Prostate gland (tissue), 2 donors: ENCODE results near the gene CHCHD3. TPM values are rescaled to one million over a fixed set of nuclear protein-coding genes. Genes with fewer than 3 reads are reported as not detected.

Experiments
- DNase-seq: peaks from one replicate; pipeline ENCODE4 v3.0.0-alpha.2; 2019; ENCODE audit warnings: low spot score
- H3K27ac ChIP-seq, 2 donors: fragments of 200-600 bp; sonication (generic); 2 replicates each; pipeline ENCODE4 v1.5.1; 2017 to 2019
- H3K27me3 ChIP-seq: fragments of 200-600 bp; sonication (generic); replicated peaks from 2 replicates; pipeline ENCODE4 v1.5.1; 2019; ENCODE audit not compliant: insufficient read depth
- H3K36me3 ChIP-seq, 2 donors: fragments of 200-600 bp; sonication (generic); 1 replicate in 1 of 2; 2 replicates in 1 of 2; pipeline versions ENCODE4 v1.5.1 to v1.8.1; 2017 to 2019
- H3K4me1 ChIP-seq: fragments of 200-600 bp; sonication (generic); replicated peaks from 2 replicates; pipeline ENCODE4 v1.5.1; 2019
- H3K4me3 ChIP-seq, 2 donors: fragments of 200-600 bp; sonication (generic); 2 replicates each; pipeline ENCODE4 v1.5.1; 2017 to 2019
- H3K9me3 ChIP-seq: fragments of 200-600 bp; sonication (generic); 2 replicates; pipeline ENCODE4 v1.5.1; 2017
- CTCF ChIP-seq, 4 experiments: fragments of 200-600 bp in 2 of 4; fragments of 450-650 bp in 2 of 4; sonication (generic) in 2 of 4; IDR thresholded peaks; 1 replicate in 3 of 4; 2 replicates in 1 of 4; pipeline ENCODE4 v1.5.1; 2016 to 2019; ENCODE audit warnings: antibody characterized with exemption in 4 of 4, mild to moderate bottlenecking in 2 of 4, moderate library complexity in 2 of 4
- POLR2A ChIP-seq: fragments of 450-650 bp; IDR thresholded peaks from one replicate; pipeline ENCODE4 v1.6.1; 2016; ENCODE audit warnings: antibody characterized with exemption, mild to moderate bottlenecking
- POLR2AphosphoS5 ChIP-seq: sonication (generic); formaldehyde crosslinking; IDR thresholded peaks from one replicate; pipeline ENCODE4 v1.6.1; 2017; ENCODE audit warnings: antibody characterized with exemption
- WGBS: methylation state at CpG from one replicate; pipeline ENCODE4 v1.1.5; 2018; 5-methylcytosine and 5-hydroxymethylcytosine counted together
- intact Hi-C: fragments of 100-400 bp; cut with DNase I; formaldehyde crosslinking; loops from one replicate; pipeline ENCODE4 v1.14.2; 2022
- total RNA-seq, 2 donors: library from RNA; depleted of rRNA; stranded (reverse); fragments of >200 nt; gene quantifications; one replicate each; pipeline ENCODE4 v1.1.0, GENCODE V29; 2016

Gene CHCHD3
- total RNA-seq, 2 donors from 2014 or later = 33.2 to 40.9 TPM

DNA sequence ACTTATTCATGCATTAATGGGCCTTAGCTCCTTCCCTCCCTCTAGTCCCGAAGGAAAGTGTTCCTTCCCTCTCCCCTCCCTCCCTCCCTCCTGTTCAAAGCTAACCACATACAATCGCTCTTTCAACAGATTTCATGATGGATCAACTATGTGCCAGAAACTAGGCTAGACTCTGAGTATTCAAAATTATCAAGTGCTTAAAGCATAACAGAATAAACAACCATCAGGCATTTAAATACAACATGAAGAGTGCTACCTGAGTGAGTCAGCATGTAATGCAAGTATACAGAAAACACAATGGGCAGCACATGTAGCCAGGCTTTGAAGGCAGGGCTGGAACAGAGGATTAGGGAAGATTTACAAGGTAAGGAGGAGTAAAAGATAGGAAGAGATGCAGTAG lies 11.3 kb downstream of the CHCHD3 start:
- Histone ChIP-seq H3K27me3 (no peaks in the 10 kb centered on the region), H3K27ac (no peak overlapping the region), H3K36me3 (no peaks in the 10 kb centered on the region), H3K4me1 (no peaks in the 10 kb centered on the region), H3K4me3 (no peak overlapping the region), H3K9me3 (no peaks in the 10 kb centered on the region)
- TF ChIP-seq POLR2AphosphoS5 = no peak
- TF ChIP-seq POLR2A = no peak
- no peak for TF ChIP-seq CTCF (IDR thresholded peaks at IDR 0.05)
- no peak for DNase-seq
- 50% methylated on average over 2 of the region's 2 CpGs for WGBS
- intact Hi-C loops = no loop called here

DNA sequence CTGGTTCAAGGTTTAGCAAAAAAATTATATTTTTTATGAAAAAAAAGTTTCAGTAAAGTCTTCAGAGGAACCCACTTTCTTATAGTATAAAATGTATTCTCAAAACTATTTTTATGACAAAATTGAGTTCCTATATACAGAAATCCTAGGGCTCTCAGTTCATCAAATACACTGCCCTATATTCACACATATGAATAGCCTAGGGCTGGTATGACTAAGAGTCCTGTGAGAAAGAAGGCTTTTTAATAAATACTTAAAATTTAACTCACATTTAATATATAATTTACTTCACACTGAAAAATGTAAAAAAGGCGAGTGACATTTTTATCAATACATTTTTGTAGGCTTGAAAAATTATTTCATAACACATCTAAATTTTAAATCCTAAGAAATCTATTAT lies 16.6 kb downstream of the CHCHD3 start:
- Histone ChIP-seq H3K27ac (no peak overlapping the region), H3K4me1 (no peaks in the 10 kb centered on the region), H3K36me3 (no peaks in the 10 kb centered on the region), H3K9me3 (no peaks in the 10 kb centered on the region), H3K27me3 (no peaks in the 10 kb centered on the region), H3K4me3 (no peak overlapping the region)
- DNase-seq = no peak
- TF ChIP-seq POLR2AphosphoS5 = no peak
- no peak for TF ChIP-seq POLR2A
- no peak for TF ChIP-seq CTCF (IDR thresholded peaks at IDR 0.05)
- intact Hi-C loops = no loop called here
- 100% methylated on average over 1 of the region's 1 CpG for WGBS

GRCh38 chr7:133064082-133064820 lies 17.6 kb downstream of the CHCHD3 start:
- WGBS = 87% methylated on average over 4 of the region's 4 CpGs
- intact Hi-C loops = no loop called here
- no peak overlapping the region for H3K27ac ChIP-seq
- TF ChIP-seq CTCF (IDR thresholded peaks at IDR 0.05) (no peak), POLR2A (no peak), POLR2AphosphoS5 (no peak)
- no peaks in the 10 kb centered on the region for H3K36me3 ChIP-seq
- H3K4me1 ChIP-seq = no peaks in the 10 kb centered on the region
- no peaks in the 10 kb centered on the region for H3K27me3 ChIP-seq
- no peaks in the 10 kb centered on the region for H3K9me3 ChIP-seq
- H3K4me3 ChIP-seq = no peak overlapping the region
- DNase-seq = no peak

DNA sequence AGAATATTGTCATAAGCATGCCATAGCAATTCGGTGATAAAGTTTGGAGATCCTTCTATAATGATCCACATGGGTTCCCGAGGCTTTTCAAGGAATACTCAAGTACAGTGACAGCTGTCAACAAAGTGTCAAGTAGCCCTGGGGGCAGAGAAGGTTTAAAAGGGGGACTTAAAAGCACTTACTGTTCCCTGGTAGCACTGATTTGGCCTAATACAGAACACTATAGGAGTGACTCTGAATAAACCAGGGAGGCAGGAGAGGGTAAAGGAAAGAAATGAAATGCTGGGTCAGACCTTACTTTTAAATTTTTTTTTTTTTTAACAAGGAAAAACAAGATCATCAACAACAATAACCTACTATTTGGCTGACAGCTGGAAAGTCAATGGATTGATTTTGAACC lies 20.1 kb downstream of the CHCHD3 start:
- H3K36me3 ChIP-seq = no peaks in the 10 kb centered on the region
- intact Hi-C loops = no loop called here
- H3K4me3 ChIP-seq = no peak overlapping the region
- no peaks in the 10 kb centered on the region for H3K4me1 ChIP-seq
- no peaks in the 10 kb centered on the region for H3K27me3 ChIP-seq
- H3K27ac ChIP-seq = no peak overlapping the region
- WGBS = 71% methylated on average over 2 of the region's 2 CpGs
- TF ChIP-seq POLR2A (no peak), POLR2AphosphoS5 (no peak), CTCF (IDR thresholded peaks at IDR 0.05) (no peak)
- DNase-seq = no peak
- no peaks in the 10 kb centered on the region for H3K9me3 ChIP-seq

DNA sequence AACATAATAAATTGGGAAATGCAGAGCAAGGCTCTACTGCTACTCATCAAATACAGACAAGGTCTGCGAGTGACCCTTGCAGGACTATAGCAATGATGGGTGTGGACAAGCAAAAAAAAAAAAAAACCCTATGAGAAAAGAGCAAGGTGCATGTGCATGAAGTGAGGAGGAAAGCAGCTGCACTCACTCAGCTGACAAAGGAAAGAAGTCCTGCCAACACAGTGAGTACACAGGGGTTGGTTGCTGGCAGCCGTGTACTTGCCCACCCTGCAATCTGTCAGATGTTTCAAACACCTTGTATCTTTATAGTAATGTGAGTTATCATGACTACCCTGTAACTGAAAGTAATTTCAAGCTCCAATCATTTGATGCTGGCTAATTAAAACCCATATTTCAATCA lies 20.5 kb downstream of the CHCHD3 start:
- Histone ChIP-seq H3K27me3 (no peaks in the 10 kb centered on the region), H3K4me1 (no peaks in the 10 kb centered on the region), H3K9me3 (no peaks in the 10 kb centered on the region), H3K27ac (no peak overlapping the region), H3K36me3 (no peaks in the 10 kb centered on the region), H3K4me3 (no peak overlapping the region)
- no peak for DNase-seq
- TF ChIP-seq POLR2A (no peak), CTCF (IDR thresholded peaks at IDR 0.05) (no peak), POLR2AphosphoS5 (no peak)
- 57% methylated on average over 2 of the region's 2 CpGs for WGBS
- intact Hi-C loops = no loop called here
